ENCODE results near the gene RAPGEF3.

RAPGEF3 gene

GRCh38 chr12:47791874-47792273 lies 33.2 kb upstream of the RAPGEF3 start:
- no peak for DNase-seq
- intact Hi-C loops (cut with DNase I), result no loop called here

DNA sequence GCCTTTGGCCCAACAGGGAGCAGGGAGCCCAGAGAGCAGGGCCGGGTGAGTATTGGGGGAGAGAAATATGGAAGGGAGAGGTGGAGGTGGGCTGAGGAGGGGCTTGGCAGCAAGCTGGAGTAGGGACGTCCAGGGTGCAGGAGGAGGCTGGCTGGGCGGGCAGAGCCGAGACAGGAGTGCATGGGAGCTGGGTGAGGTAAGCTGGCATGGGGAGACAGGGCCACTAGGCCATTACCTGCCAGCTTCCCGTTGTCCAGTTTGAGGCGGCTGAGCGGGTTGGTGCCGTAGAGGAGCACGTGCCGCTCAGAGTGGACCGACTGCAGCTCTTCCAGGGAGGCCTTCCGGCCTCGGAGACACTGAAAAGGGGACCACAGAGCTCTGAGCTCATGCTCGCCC lies 32.7 kb upstream of the RAPGEF3 start:
- intact Hi-C loops (cut with DNase I), result no loop called here
- no peak for DNase-seq

DNA sequence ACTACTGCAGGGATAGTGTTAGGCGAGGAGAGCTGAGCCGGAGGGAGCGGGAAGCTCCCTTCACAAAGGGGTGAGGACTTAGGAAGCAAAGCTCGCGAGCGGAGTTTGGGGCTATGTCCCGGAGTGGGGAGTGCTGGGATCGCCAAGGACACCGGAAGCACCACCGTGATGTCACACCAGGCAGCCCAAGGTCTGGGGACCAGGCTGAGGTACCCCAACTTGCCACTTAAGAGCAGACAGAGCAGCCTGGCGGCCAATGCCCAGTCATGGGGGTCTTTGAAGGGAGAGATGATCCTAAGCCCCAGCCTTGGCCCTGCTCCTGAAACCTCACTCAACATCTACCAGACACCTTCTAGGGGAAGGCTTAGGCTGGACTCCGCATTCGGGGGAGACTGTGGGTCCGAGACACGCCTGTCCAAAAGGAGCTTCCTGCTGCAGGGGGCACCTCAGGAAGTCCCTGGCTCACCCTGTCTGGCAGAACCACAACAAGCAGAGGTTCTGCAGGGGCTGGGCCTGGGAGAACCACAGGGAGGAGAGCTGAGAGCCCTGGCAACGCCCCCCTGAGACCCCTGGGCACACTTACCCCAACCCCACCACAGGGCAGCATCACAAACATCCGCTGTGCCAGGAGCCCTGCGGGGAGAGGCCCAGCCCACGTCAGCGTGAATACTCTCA lies 32.1 kb upstream of the RAPGEF3 start:
- intact Hi-C loops (cut with DNase I), result no loop called here
- DNase-seq, result no peak

- DNase-seq, result no peak
- intact Hi-C loops (cut with DNase I), result no loop called here
Observed at GRCh38 chr12:47789712-47790489, 31.2 kb upstream of the RAPGEF3 start.

GRCh38 chr12:47789141-47789540 lies 30.5 kb upstream of the RAPGEF3 start:
- intact Hi-C loops (cut with DNase I), result no loop called here
- no peak for DNase-seq

- intact Hi-C loops (cut with DNase I), result no loop called here
- no peak for DNase-seq
Observed at GRCh38 chr12:47787596-47788319, 29.1 kb upstream of the RAPGEF3 start.

DNA sequence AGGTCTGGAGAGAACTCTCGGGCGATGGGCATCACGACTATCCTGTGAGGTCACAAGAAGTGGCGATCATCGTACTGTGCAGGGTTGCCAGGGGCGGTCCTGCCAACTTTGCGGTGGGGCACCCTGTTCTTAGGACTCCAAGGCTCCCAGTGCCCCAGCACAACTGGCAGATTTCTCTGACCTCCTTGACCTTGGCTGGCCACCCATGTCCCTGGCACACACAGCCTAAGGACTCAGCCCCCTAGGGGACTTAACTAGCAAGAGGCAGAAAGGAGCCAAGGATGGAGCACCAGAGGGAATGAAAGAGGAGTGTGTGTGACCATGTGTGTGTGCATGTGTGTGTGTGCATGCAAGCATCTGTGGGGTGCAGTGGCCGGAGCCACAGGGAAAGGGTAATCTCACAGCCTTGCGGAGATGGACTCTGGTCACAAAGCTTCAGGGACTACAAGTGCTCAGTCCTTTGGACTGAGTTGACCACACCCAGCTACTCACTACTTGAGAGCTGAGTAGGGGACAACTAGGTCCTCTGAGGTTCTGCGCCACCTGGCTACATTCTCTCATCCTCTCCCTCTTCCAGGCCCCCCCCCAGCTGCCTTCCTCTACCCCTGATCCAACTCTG lies 28.1 kb upstream of the RAPGEF3 start:
- intact Hi-C loops (cut with DNase I), result no loop called here
- DNase-seq, result no peak

DNA sequence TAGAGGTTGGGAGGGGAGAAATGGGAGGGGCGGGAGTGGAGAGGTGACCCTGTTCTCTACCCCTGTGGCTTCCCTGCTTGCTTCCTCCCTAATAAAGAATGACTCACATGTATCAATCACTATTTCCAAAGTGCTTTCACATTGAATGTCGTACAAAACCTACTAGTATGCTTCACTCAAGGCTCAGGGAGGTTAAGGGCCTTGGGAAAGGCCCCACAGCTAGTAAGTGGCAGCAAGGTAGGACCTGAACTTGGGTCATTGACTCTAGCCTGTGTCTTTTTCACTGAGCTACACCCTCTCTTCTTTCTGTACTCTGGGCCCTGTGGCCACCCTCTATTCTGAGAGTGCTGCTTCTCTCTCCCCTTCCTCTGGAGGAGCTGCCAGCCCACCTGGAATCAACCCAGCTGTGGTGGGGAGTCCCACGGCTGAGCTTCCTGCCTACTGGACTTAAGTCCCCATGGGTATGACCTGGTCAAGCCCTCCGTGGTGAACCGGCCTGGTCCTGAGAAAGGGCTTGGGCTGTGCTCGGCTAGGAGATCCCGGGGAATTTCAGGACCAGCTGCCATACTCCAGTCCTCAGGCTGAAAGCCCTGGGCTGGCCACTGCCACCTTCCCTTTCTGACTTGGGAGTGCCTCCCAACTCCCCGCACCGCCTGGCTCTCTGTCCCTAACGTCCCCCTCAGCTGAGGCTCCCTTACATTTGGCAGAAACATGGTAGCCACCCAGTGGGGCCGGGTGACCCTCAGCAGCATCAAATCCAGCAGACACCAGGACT lies 27.4 kb upstream of the RAPGEF3 start:
- intact Hi-C loops (cut with DNase I), result no loop called here
- no peak for DNase-seq

- DNase-seq, result no peak
- intact Hi-C loops (cut with DNase I), result no loop called here
Observed at GRCh38 chr12:47785036-47785886, 26.6 kb upstream of the RAPGEF3 start.

DNA sequence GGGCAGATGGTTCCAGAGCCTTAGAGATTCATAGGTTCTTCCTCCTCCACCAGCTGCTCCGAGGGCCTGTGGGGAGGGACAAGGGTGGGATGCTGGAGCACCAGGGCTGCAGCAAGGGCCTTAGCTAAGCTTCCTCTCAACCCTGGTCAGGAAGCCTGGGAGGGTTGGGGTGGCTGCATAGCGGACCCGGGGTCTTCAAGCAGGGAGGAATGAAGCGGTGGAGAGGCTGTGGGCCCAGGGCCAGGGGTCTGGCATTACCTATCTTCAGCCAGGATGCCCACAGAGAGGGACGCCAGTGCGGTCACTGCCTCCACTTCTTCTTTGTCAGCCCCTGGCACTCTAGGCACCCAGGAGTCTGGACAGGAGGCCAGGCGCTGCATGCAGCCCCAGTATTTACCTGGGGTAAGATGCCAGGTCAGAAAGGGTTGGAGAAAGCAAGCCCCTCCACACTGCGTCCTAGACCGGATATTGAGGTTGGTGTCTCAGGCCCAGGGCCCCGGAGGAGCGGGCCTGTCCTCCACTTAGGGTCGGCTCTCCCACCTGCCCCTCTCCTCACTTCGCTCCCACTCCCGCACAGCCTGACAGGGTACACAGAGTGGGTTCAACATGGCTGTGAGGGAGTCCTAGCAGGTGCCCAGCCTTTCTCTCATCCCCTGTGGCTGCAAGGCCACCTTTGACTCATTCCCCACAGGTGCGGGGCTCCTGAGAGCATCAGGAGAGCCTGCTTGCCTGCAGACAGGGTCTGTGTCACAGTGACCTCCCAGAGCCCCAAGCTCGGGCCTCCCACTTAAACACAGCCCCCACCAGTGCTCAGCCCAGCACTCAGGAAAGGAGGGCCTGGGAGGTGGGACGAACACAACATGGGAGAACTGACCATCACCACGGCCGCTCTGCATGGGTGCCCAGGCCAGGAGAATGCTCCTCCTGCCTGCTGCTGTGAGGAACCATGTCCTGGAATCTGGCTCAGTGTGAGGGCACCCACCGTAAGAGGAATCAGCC lies 25.4 kb upstream of the RAPGEF3 start:
- intact Hi-C loops (cut with DNase I), result loop anchor here (5.0 kb wide), 1 partner anchor 53 kb away; no protein-coding TSS in a partner anchor
- no peak for DNase-seq

DNA sequence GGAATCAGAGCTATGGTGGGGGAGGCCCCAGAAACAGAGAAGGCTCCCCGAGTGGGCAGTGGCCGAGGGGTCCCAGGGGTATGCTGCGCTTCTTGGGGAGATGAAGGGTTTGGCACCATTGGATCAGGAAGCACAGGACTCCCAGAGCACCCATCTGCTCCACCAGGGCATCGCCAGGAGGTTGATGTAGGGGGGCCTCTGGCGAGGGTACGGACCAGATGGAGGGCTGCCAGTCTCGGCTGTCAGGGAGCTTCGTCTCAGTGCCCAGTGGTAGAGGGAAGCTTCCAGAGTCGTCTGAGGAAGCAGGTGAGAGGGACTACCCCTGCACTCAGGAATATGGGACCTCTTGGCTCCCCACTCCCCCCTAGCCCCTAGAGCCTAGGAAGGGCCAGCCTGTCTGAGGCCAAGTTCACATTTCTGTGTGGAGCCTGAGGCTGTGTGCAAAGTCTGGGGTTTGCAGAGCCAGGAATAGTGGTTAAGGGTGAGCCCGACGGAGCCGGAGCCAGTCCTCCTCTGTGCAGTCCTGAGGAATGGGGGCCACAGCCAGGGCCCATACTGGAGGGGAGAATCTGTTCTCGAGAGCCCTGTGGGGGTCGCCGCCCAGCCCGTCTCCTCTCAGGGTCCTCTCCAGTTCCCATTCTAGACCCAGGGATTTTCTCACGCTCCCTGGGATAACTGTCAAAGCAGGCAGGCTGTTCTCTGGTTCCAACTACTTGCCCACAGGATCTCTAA lies 24.5 kb upstream of the RAPGEF3 start:
- DNase-seq, result no peak
- intact Hi-C loops (cut with DNase I), result loop anchor here (5.0 kb wide), 1 partner anchor 54 kb away; no protein-coding TSS in a partner anchor

DNA sequence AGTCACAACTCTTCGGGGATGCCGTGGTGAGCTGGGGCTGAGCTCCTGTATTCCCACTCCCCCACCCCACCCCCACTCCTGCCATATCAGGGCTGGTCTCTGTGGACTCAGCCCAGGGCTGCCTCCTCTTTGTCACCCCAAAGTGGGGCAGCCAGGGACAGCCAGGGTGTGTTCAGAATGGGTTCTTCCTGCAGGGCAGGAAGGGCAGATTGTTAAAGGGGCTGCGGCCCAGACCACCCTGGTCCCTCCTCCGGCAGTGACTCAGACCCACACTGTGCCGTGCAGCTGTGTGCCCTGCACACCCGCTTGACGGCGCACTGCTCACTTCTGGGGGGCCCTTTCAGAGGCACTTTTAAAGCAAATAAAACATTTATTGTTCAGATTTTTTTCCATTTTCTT lies 23.7 kb upstream of the RAPGEF3 start:
- intact Hi-C loops (cut with DNase I), result loop anchor here (5.0 kb wide), 1 partner anchor 55 kb away; no protein-coding TSS in a partner anchor
- peak in 2 of 42 donors; percentile 55 to 63 for DNase-seq

DNA sequence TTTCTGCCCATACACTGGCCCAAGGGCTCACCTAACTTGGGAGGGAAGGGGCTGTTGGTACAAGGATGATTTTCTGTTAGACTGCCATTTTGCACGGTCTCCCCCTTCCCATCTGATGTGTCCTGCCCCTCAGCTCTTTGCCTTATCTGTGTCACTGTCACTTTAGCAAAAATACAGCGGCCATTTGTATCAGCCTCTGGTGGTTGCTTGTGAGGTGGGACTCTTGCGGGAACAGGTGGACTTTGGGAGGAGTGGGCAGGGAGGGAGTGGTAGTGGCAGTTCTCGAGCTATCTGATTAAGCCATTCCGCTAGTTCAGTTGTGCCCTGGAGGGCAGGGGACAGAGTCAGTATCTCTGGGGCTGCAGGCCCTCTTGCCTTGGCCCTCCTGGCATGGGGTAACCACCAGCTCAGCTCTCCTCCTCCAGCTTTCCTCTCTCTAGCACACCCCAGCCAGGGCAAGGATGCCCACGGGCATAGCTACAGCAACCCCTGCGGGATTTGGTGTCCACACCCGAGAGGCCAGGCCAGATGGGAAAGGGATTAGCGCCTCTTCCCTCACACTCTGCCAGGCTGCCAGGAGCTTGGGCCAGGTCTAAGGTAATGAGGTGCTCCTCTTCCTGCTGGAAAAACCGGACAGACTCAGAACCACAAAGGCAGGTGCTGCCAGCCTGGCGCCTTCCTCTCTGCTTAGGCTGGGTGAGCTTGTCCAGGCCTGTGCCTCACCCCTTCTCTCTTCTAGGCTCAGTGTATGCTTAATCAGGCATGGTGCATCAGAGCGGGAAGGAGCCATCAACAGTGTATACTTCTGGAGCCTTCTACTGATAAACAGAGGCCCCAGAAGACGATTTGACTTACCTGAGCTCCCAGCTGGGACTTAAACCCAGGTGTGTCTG lies 23.0 kb upstream of the RAPGEF3 start:
- intact Hi-C loops (cut with DNase I), result loop anchor here (5.0 kb wide), 1 partner anchor 56 kb away; no protein-coding TSS in a partner anchor
- DNase-seq, result no peak

DNA sequence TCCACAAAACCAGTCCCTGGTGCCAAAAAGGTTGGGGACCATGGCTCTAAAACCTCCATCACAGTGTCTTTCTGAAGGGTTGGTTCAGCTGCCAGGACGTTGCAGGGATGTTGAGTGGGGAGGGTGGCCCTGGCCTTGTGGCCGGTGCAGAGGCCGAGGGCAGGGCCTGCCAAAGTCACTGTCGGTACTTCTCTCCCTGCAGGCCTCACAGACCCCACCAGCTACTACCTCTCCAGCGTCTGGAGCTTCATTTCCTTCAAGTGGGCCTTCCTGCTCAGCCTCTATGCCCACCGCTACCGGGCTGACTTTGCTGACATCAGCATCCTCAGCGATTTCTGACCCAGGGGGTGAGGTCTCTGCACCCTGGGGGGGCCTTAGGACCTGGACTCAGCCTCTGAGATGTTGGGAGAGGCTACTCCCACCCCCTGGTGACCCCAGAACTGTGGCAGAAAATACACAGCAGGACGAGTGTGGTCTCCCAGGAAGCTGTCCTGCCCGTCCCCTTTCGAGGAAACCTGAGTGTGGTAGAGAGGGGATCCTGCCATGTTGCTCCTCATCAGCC lies 21.3 kb upstream of the RAPGEF3 start:
- intact Hi-C loops (cut with DNase I), result loop anchor here (1.0 to 5.0 kb wide), 4 partner anchors 21 to 65 kb away; partner anchors contain the start of genes HDAC7 and RAPGEF3
- DNase-seq, result no peak

All from head of caudate nucleus (tissue), 42 donors.